HCT116 (cell line): ENCODE results near the gene FMOD. TPM values are rescaled to one million over a fixed set of nuclear protein-coding genes. Genes with fewer than 3 reads are reported as not detected.

Experiments
- ATAC-seq: fragments of 200-7000 bp; cut with Tn5 transposase; 2 replicates; pipeline ENCODE4 v1.9.1; 2020; ENCODE audit warnings: mild to moderate bottlenecking, moderate library complexity
- BruUV-seq: library from RNA; stranded (reverse); fragments of 400-500 nt; replicated peaks from 2 replicates; lab custom pipeline; 2021; lab: Mats Ljungman, UMichigan
- CTCF ChIA-PET: fragments of 300-600 bp; sonication (Branson Sonifier 250); formaldehyde crosslinking; loops from one replicate; lab custom pipeline; 2021; ENCODE audit warnings: antibody characterized with exemption; lab: Charles Lee
- POLR2A ChIA-PET: fragments of 300-600, 350-600 bp; sonication (Branson Sonifier 250); formaldehyde crosslinking; loops from one replicate; lab custom pipeline; 2021; ENCODE audit warnings: antibody characterized with exemption; lab: Charles Lee
- RAD21 ChIA-PET, 2 experiments: fragments of 300-600 bp; sonication (Branson Sonifier 250); formaldehyde crosslinking; loops; one replicate each; lab custom pipeline; 2023; ENCODE audit warnings: low total read pairs in 2 of 2; ENCODE audit not compliant: uncharacterized antibody in 2 of 2, unreplicated experiment in 2 of 2, low non-redundant PET in 1 of 2; lab: Charles Lee
- DNase-seq: peaks from one replicate; pipeline ENCODE4 v3.0.0-alpha.2; 2010; ENCODE audit warnings: low read depth, low spot score
- H2AFZ ChIP-seq: fragments of 200-600 bp; shearing (Covaris generic), sonication (generic); 2 replicates; pipeline ENCODE4 v1.6.1; 2017; ENCODE audit warnings: low read depth, mixed run types, mixed read lengths, antibody characterized with exemption, low read length; ENCODE audit not compliant: poor library complexity, severe bottlenecking
- H3K27ac ChIP-seq: 2 replicates; pipeline ENCODE4 v1.5.1; 2012; ENCODE audit warnings: low read depth, low read length
- H3K27me3 ChIP-seq: fragments of 200-600 bp; sonication (generic); 2 replicates; pipeline ENCODE4 v1.6.1; 2016; ENCODE audit warnings: mixed run types, low read length, mixed read lengths; ENCODE audit not compliant: insufficient read depth
- H3K36me3 ChIP-seq, 2 experiments: fragments of 200-500 bp in 1 of 2; fragments of 200-600 bp in 1 of 2; sonication (Bioruptor generic) in 1 of 2; sonication (generic) in 1 of 2; 2 replicates each; pipeline versions ENCODE4 v1.5.1 to v1.6.1; 2014 to 2016; ENCODE audit warnings: low read length in 2 of 2, inconsistent platforms in 1 of 2, mixed read lengths in 1 of 2, mixed run types in 1 of 2; ENCODE audit not compliant: insufficient read depth in 2 of 2, control insufficient read depth in 1 of 2
- H3K4me1 ChIP-seq, 2 experiments: fragments of 200-600 bp in 1 of 2; sonication (generic) in 1 of 2; 2 replicates each; pipeline versions ENCODE4 v1.5.1 to v1.6.1; 2012 to 2017; ENCODE audit warnings: low read length in 2 of 2, inconsistent platforms in 1 of 2, mild to moderate bottlenecking in 1 of 2, mixed read lengths in 1 of 2, mixed run types in 1 of 2, moderate library complexity in 1 of 2; ENCODE audit not compliant: insufficient read depth in 2 of 2, control insufficient read depth in 1 of 2
- H3K4me2 ChIP-seq: fragments of 200-600 bp; sonication (generic); 2 replicates; pipeline ENCODE4 v1.6.1; 2017; ENCODE audit warnings: mixed run types, low read length, mixed read lengths
- H3K4me3 ChIP-seq, 2 experiments: fragments of 200-600 bp in 1 of 2; sonication (generic) in 1 of 2; replicated peaks in 1 of 2; 2 replicates each; pipeline ENCODE4 v1.5.1; 2011 to 2016; ENCODE audit warnings: low read length in 2 of 2, control low read depth in 1 of 2, low read depth in 1 of 2, mild to moderate bottlenecking in 1 of 2, mixed read lengths in 1 of 2, mixed run types in 1 of 2
- H3K79me2 ChIP-seq: fragments of 200-600 bp; sonication (generic); 2 replicates; pipeline ENCODE4 v1.6.1; 2017; ENCODE audit warnings: mild to moderate bottlenecking, mixed run types, low read length, moderate library complexity, mixed read lengths; ENCODE audit not compliant: insufficient read depth
- H3K9ac ChIP-seq: fragments of 200-600 bp; sonication (generic); 2 replicates; pipeline ENCODE4 v1.6.1; 2016; ENCODE audit warnings: low read length, mixed read lengths
- H3K9me2 ChIP-seq: fragments of 200-600 bp; sonication (generic), shearing (Covaris generic); 2 replicates; pipeline ENCODE4 v1.6.1; 2017; ENCODE audit warnings: mixed run types, mild to moderate bottlenecking, moderate library complexity; ENCODE audit not compliant: insufficient read depth
- H3K9me3 ChIP-seq, 2 experiments: fragments of 200-500 bp in 1 of 2; fragments of 200-600 bp in 1 of 2; sonication (Bioruptor generic) in 1 of 2; sonication (generic) in 1 of 2; 2 replicates each; pipeline ENCODE4 v1.6.1; 2014 to 2017; ENCODE audit warnings: low read length in 2 of 2, mixed read lengths in 2 of 2, inconsistent platforms in 1 of 2, low read depth in 1 of 2, mild to moderate bottlenecking in 1 of 2, mixed run types in 1 of 2, moderate library complexity in 1 of 2; ENCODE audit not compliant: control insufficient read depth in 1 of 2, insufficient read depth in 1 of 2
- H4K20me1 ChIP-seq: fragments of 200-600 bp; sonication (generic), shearing (Covaris generic); 2 replicates; pipeline ENCODE4 v1.6.1; 2017; ENCODE audit warnings: mixed run types, mild to moderate bottlenecking, moderate library complexity; ENCODE audit not compliant: insufficient read depth
- CBX3 ChIP-seq: IDR thresholded peaks from 2 replicates; pipeline ENCODE4 v1.6.1; 2012; ENCODE audit warnings: low read depth
- EZH2 ChIP-seq: fragments of 200-600 bp; sonication (generic); IDR thresholded peaks from 2 replicates; pipeline ENCODE4 v1.6.1; 2017; ENCODE audit warnings: antibody characterized with exemption, mixed run types
- EZH2phosphoT487 ChIP-seq: fragments of 200-600 bp; IDR thresholded peaks from 2 replicates; pipeline ENCODE4 v1.6.1; 2018; ENCODE audit warnings: antibody characterized with exemption, borderline replicate concordance
- FOSL1 ChIP-seq: IDR thresholded peaks from 2 replicates; pipeline ENCODE4 v1.6.1; 2012; ENCODE audit warnings: low read depth
- POLR2A ChIP-seq: IDR thresholded peaks from 2 replicates; pipeline ENCODE4 v1.7.0; 2011; ENCODE audit warnings: borderline replicate concordance; ENCODE audit not compliant: insufficient read depth, insufficient read length; ENCODE audit errors: extremely low read depth
- POLR2AphosphoS5 ChIP-seq: IDR thresholded peaks from 2 replicates; pipeline ENCODE4 v1.6.1; 2011; ENCODE audit warnings: mild to moderate bottlenecking, low read depth, low read length, moderate library complexity
- RAD21 ChIP-seq: IDR thresholded peaks from 2 replicates; pipeline ENCODE4 v1.6.1; 2012; ENCODE audit warnings: low read depth, mild to moderate bottlenecking
- REST ChIP-seq: IDR thresholded peaks from 2 replicates; pipeline ENCODE4 v1.6.1; 2012; ENCODE audit warnings: low read depth
- SIN3A ChIP-seq: IDR thresholded peaks from 2 replicates; pipeline ENCODE4 v1.6.1; 2012; ENCODE audit warnings: low read depth
- SP1 ChIP-seq: IDR thresholded peaks from 2 replicates; pipeline ENCODE4 v1.6.1; 2012; ENCODE audit warnings: low read depth
- YY1 ChIP-seq: IDR thresholded peaks from 2 replicates; pipeline ENCODE4 v1.6.1; 2011; ENCODE audit warnings: low read length, low read depth, moderate library complexity, mild to moderate bottlenecking; ENCODE audit not compliant: insufficient replicate concordance; ENCODE audit errors: extremely low read depth
- ZFX ChIP-seq: fragments of 450-650 bp; IDR thresholded peaks from 2 replicates; pipeline ENCODE4 v1.6.1; 2017
- ZNF274 ChIP-seq: fragments of 200-500 bp; sonication (Bioruptor generic); IDR thresholded peaks from 2 replicates; pipeline ENCODE4 v1.6.1; 2014; ENCODE audit warnings: mild to moderate bottlenecking, low read depth, low read length, inconsistent platforms
- intact Hi-C: fragments of 100-400 bp; cut with micrococcal nuclease; formaldehyde crosslinking; loops from 2 replicates; pipeline ENCODE4 v1.10.0; 2022
- total RNA-seq: library from RNA; stranded (reverse); gene quantifications from one replicate; pipeline ENCODE4 v1.2.1, GENCODE V29; 2021; ENCODE audit not compliant: unreplicated experiment
- TF ChIP-seq, protein P1 (sequence below): IDR thresholded peaks from 2 replicates; pipeline ENCODE4 v1.6.1; 2011; ENCODE audit warnings: mild to moderate bottlenecking, low read length, moderate library complexity; ENCODE audit not compliant: insufficient replicate concordance; ENCODE audit errors: extremely low read depth

FMOD gene
- total RNA-seq, 1 experiment from 2014 or later, result not detected

DNA sequence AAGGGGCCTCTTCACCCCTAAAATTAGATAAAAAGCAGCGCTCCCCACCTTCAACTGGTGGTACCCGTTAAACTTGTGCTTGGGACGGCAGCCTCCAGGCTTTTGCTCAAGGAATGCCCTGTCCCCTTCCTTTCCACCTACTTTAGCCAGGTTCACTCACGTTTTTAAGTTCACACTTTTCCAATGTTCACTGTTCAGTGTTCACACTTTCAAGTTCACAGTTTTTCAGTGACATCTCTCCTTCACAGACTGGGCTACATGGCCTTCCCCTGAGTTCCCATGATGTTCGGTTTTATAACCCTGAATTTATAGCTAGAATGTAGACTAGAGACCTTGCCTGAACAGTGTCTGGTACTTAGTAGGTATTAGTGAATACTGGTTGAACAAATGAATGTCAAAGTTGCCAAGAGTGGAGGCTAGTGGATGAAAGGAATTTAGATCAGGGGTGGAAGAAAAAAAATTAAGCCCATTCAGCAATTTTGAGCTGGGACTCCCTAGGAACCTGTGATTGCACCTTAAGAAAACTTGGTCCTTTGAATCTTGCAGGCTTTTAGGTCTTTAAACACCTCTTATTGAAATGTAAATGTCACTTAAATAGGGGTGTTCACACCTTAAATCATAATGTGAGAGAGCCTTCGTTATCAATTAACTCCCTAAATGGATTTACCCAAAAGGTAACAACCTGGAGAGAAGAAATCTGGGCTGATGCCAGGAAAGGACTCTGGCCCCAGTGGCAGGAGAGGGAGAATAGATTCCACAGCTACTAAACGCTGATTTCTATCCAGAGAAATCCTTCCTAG is 33.3 kb downstream of the FMOD start:
- no peak for DNase-seq
- ChIA-PET RAD21 (no interaction called here), CTCF (interaction anchor here (1.7 kb wide), 1 partner anchor 45 kb away, joined by 4 read pairs; no protein-coding TSS in a partner anchor), POLR2A (interaction anchor here (0.6 to 2.0 kb wide), 2 partner anchors 11 to 976 kb away, joined by 3 to 7 read pairs; no protein-coding TSS in a partner anchor)
- TF ChIP-seq EZH2phosphoT487 (no peak), ZFX (no peak), POLR2AphosphoS5 (no peak), FOSL1 (no peak), POLR2A (no peak), CBX3 (no peak), SIN3A (no peak), EZH2 (no peak), SP1 (no peak), REST (no peak), RAD21 (no peak), YY1 (no peak), ZNF274 (no peak)
- TF ChIP-seq, protein P1, sequence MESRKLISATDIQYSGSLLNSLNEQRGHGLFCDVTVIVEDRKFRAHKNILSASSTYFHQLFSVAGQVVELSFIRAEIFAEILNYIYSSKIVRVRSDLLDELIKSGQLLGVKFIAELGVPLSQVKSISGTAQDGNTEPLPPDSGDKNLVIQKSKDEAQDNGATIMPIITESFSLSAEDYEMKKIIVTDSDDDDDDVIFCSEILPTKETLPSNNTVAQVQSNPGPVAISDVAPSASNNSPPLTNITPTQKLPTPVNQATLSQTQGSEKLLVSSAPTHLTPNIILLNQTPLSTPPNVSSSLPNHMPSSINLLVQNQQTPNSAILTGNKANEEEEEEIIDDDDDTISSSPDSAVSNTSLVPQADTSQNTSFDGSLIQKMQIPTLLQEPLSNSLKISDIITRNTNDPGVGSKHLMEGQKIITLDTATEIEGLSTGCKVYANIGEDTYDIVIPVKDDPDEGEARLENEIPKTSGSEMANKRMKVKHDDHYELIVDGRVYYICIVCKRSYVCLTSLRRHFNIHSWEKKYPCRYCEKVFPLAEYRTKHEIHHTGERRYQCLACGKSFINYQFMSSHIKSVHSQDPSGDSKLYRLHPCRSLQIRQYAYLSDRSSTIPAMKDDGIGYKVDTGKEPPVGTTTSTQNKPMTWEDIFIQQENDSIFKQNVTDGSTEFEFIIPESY, result no peak
- Histone ChIP-seq H3K27ac (no peak overlapping the region), H4K20me1 (no peaks in the 10 kb centered on the region), H3K4me1 (no peaks in the 10 kb centered on the region), H3K4me3 (no peak overlapping the region), H3K36me3 (no peaks in the 10 kb centered on the region), H3K4me2 (no peak overlapping the region), H3K9me2 (no peaks in the 10 kb centered on the region), H3K79me2 (no peaks in the 10 kb centered on the region), H3K9me3 (no peaks in the 10 kb centered on the region), H3K27me3 (peaks cover 14% of the 10 kb centered on the region), H2AFZ (no peak overlapping the region), H3K9ac (no peak overlapping the region)
- intact Hi-C loops, result no loop called here
- no peak for ATAC-seq
- no TSS peak for BruUV-seq
